IMR-90 (cell line): ENCODE measurements around the gene ARMC3. TPM values are rescaled to one million over a fixed set of nuclear protein-coding genes. Genes with fewer than 3 reads are reported as not detected.

Experiments
- ATAC-seq: fragments of 200-7000 bp; cut with Tn5 transposase; 2 replicates; pipeline ENCODE4 v1.9.1; 2020; ENCODE audit warnings: low read depth, mild to moderate bottlenecking, moderate library complexity
- BruUV-seq: library from RNA; stranded (reverse); fragments of 400-500 nt; replicated peaks from 2 replicates; lab custom pipeline; 2021; lab: Mats Ljungman, UMichigan
- CTCF ChIA-PET: fragments of 300-600 bp; formaldehyde crosslinking; extraction: SDS; loops from one replicate; lab custom pipeline; 2021; ENCODE audit warnings: antibody characterized with exemption; lab: Yijun Ruan, JAX
- POLR2A ChIA-PET: fragments of 300-600 bp; sonication (Branson Sonifier 250); formaldehyde crosslinking; loops from one replicate; lab custom pipeline; 2022; ENCODE audit warnings: antibody characterized with exemption; ENCODE audit not compliant: unreplicated experiment; lab: Charles Lee
- DNase-seq: peaks from one replicate; pipeline ENCODE4 v3.0.0; 2013
- H2AFZ ChIP-seq: replicated peaks from 2 replicates; pipeline ENCODE3; 2013; ENCODE audit warnings: low read length, mild to moderate bottlenecking; ENCODE audit not compliant: poor library complexity
- H2AK5ac ChIP-seq: 2 replicates; pipeline ENCODE4 v1.6.1; 2013; ENCODE audit warnings: low read depth, low read length, inconsistent platforms
- H2AK9ac ChIP-seq: replicated peaks from 2 replicates; pipeline ENCODE3; 2013; ENCODE audit warnings: mild to moderate bottlenecking, low read depth, low read length, moderate library complexity; ENCODE audit not compliant: poor library complexity
- H2BK120ac ChIP-seq: 2 replicates; pipeline ENCODE4 v1.6.1; 2013; ENCODE audit warnings: low read depth, low read length, inconsistent platforms
- H2BK15ac ChIP-seq: 3 replicates; pipeline ENCODE4 v1.6.1; 2013; ENCODE audit warnings: low read depth, low read length, inconsistent platforms
- H2BK20ac ChIP-seq: 2 replicates; pipeline ENCODE4 v1.6.1; 2013; ENCODE audit warnings: low read depth, mild to moderate bottlenecking, inconsistent platforms, low read length, moderate library complexity
- H2BK5ac ChIP-seq: 2 replicates; pipeline ENCODE4 v1.6.1; 2013; ENCODE audit warnings: mild to moderate bottlenecking, low read depth, low read length, inconsistent platforms; ENCODE audit not compliant: poor library complexity, severe bottlenecking
- H3K14ac ChIP-seq: replicated peaks from 2 replicates; pipeline ENCODE4 v1.6.1; 2013; ENCODE audit warnings: low read depth, low read length, inconsistent platforms
- H3K18ac ChIP-seq: 2 replicates; pipeline ENCODE4 v1.6.1; 2013; ENCODE audit warnings: low read depth, low read length, control low read depth
- H3K23ac ChIP-seq: 2 replicates; pipeline ENCODE4 v1.6.1; 2013; ENCODE audit warnings: low read depth, low read length, inconsistent platforms
- H3K27ac ChIP-seq: 2 replicates; pipeline ENCODE4 v1.5.1; 2013; ENCODE audit warnings: mild to moderate bottlenecking, control low read depth, low read length; ENCODE audit not compliant: insufficient read depth
- H3K27me3 ChIP-seq: 2 replicates; pipeline ENCODE4 v1.6.1; 2013; ENCODE audit warnings: low read length; ENCODE audit not compliant: control insufficient read depth, insufficient read depth
- H3K36me3 ChIP-seq: 2 replicates; pipeline ENCODE4 v1.6.1; 2013; ENCODE audit warnings: low read length, mixed read lengths; ENCODE audit not compliant: control insufficient read depth, insufficient read depth
- H3K4ac ChIP-seq: 2 replicates; pipeline ENCODE4 v1.6.1; 2013; ENCODE audit warnings: low read depth, low read length, inconsistent platforms
- H3K4me1 ChIP-seq: 2 replicates; pipeline ENCODE4 v1.6.1; 2013; ENCODE audit warnings: low read length, mixed read lengths; ENCODE audit not compliant: control insufficient read depth, insufficient read depth
- H3K4me2 ChIP-seq: 2 replicates; pipeline ENCODE4 v1.6.1; 2013; ENCODE audit warnings: low read depth, mild to moderate bottlenecking, control low read depth, low read length, moderate library complexity
- H3K4me3 ChIP-seq: 2 replicates; pipeline ENCODE4 v1.5.1; 2013; ENCODE audit warnings: low read depth, mild to moderate bottlenecking, control low read depth, low read length, moderate library complexity; ENCODE audit not compliant: insufficient read depth
- H3K56ac ChIP-seq: 2 replicates; pipeline ENCODE4 v1.6.1; 2013; ENCODE audit warnings: low read length, inconsistent platforms; ENCODE audit not compliant: insufficient read depth; ENCODE audit errors: extremely low read depth
- H3K79me1 ChIP-seq, 2 experiments: 2 replicates each; pipeline ENCODE4 v1.6.1; 2013; ENCODE audit warnings: low read length in 2 of 2, inconsistent platforms in 1 of 2, low read depth in 1 of 2
- H3K9ac ChIP-seq: 2 replicates; pipeline ENCODE4 v1.6.1; 2013; ENCODE audit warnings: low read depth, low read length, control low read depth
- H3K9me1 ChIP-seq: 2 replicates; pipeline ENCODE4 v1.6.1; 2013; ENCODE audit warnings: low read length, inconsistent platforms; ENCODE audit not compliant: insufficient read depth
- H3K9me3 ChIP-seq: 2 replicates; pipeline ENCODE4 v1.6.1; 2013; ENCODE audit warnings: low read length; ENCODE audit not compliant: control insufficient read depth, insufficient read depth
- H4K20me1 ChIP-seq: 2 replicates; pipeline ENCODE4 v1.6.1; 2013; ENCODE audit warnings: low read length, inconsistent platforms; ENCODE audit not compliant: insufficient read depth
- H4K5ac ChIP-seq: 2 replicates; pipeline ENCODE4 v1.6.1; 2013; ENCODE audit warnings: mild to moderate bottlenecking, low read depth, low read length, control low read depth
- H4K8ac ChIP-seq, 2 experiments: 2 replicates each; pipeline ENCODE4 v1.6.1; 2013; ENCODE audit warnings: low read depth in 2 of 2, low read length in 2 of 2, control low read depth in 1 of 2, inconsistent platforms in 1 of 2
- H4K91ac ChIP-seq: 2 replicates; pipeline ENCODE4 v1.6.1; 2013; ENCODE audit warnings: low read depth, low read length, inconsistent platforms; ENCODE audit not compliant: insufficient read depth
- BHLHE40 ChIP-seq: fragments of 150-350 bp; IDR thresholded peaks from 2 replicates; pipeline ENCODE4 v1.6.1; 2016; ENCODE audit warnings: mild to moderate bottlenecking, low read depth, low read length
- CHD1 ChIP-seq: IDR thresholded peaks from 2 replicates; pipeline ENCODE4 v1.6.1; 2012; ENCODE audit warnings: low read depth, low read length, improper control_type of control experiment
- ELK1 ChIP-seq: fragments of 150-350 bp; IDR thresholded peaks from 2 replicates; pipeline ENCODE4 v1.6.1; 2016; ENCODE audit warnings: low read depth, mild to moderate bottlenecking, low read length, moderate library complexity, borderline replicate concordance
- FOS ChIP-seq: fragments of 150-350 bp; IDR thresholded peaks from 2 replicates; pipeline ENCODE4 v1.6.1; 2016; ENCODE audit warnings: low read depth, low read length
- MAFK ChIP-seq: IDR thresholded peaks from 2 replicates; pipeline ENCODE4 v1.6.1; 2012; ENCODE audit warnings: low read depth, low read length, improper control_type of control experiment
- MAZ ChIP-seq: IDR thresholded peaks from 2 replicates; pipeline ENCODE4 v1.6.1; 2012; ENCODE audit warnings: low read depth, mild to moderate bottlenecking, low read length, improper control_type of control experiment, moderate library complexity, borderline replicate concordance
- POLR2A ChIP-seq: IDR thresholded peaks from 2 replicates; pipeline ENCODE4 v1.6.1; 2012; ENCODE audit warnings: mild to moderate bottlenecking, low read depth, low read length
- RAD21 ChIP-seq: IDR thresholded peaks from 2 replicates; pipeline ENCODE4 v1.6.1; 2012; ENCODE audit warnings: low read length, improper control_type of control experiment
- RCOR1 ChIP-seq: IDR thresholded peaks from 2 replicates; pipeline ENCODE4 v1.6.1; 2012; ENCODE audit warnings: mild to moderate bottlenecking, low read length, improper control_type of control experiment; ENCODE audit not compliant: insufficient replicate concordance
- SMC3 ChIP-seq: fragments of 150-350 bp; IDR thresholded peaks from 2 replicates; pipeline ENCODE4 v1.6.1; 2016; ENCODE audit warnings: low read depth, mild to moderate bottlenecking, antibody characterized with exemption, low read length, moderate library complexity
- USF2 ChIP-seq: fragments of 150-350 bp; IDR thresholded peaks from 2 replicates; pipeline ENCODE4 v1.6.1; 2017; ENCODE audit warnings: mild to moderate bottlenecking, antibody characterized with exemption, low read length, low read depth
- dilution Hi-C: fragments of 300-500 bp; cut with HindIII; formaldehyde crosslinking; loops from one replicate; pipeline ENCODE4 v1.14.3; 2018; ENCODE audit warnings: low sequenced_read_pairs; ENCODE audit not compliant: unreplicated experiment
- in situ Hi-C: fragments of 300-500 bp; cut with MboI; formaldehyde crosslinking; loops from 3 replicates; pipeline ENCODE4 v1.14.3; 2019; ENCODE audit warnings: low sequenced_read_pairs, inconsistent platforms, mixed read lengths
- intact Hi-C: fragments of 100-400 bp; cut with micrococcal nuclease; formaldehyde crosslinking; loops from 2 replicates; pipeline ENCODE4 v1.10.0; 2022
- polyA plus RNA-seq, 3 experiments: library from polyadenylated mRNA; depleted of rRNA; stranded (reverse); fragments of >200 nt; gene quantifications; 2 replicates each; pipeline ENCODE4 v1.2.3, GENCODE V29; 2012; ENCODE audit warnings: low replicate concordance in 1 of 3
- total RNA-seq: library from RNA; depleted of rRNA; stranded (reverse); fragments of >200 nt; gene quantifications from 2 replicates; pipeline ENCODE4 v1.2.3, GENCODE V29; 2012

Gene ARMC3
- total and polyA plus RNA-seq, 2 of the 4 experiments (the other 2 are of a cell fraction) = not detected

DNA sequence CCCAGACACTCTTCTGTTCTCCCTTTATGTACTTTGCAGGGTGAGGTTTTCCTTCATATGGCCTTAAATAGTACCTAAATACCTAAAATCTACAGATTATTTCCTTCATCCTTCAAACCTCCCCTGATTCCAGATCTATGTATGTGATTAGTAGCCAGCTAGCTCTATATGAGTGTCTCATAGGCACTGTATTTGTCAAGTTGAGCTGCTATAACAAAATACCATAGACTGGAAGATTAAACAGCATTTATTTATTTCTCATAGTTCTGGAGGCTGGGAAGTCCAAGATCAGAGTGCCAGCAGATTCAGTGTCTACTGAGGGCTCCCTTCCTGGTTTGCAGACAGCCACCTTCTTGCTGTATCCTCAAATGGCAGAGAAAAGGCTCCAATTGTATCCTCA, 106.9 kb downstream of the ARMC3 start:
- no TSS peak for BruUV-seq
- CTCF ChIA-PET = no interaction called here
- Histone ChIP-seq H3K4me1 (no peaks in the 10 kb centered on the region), H3K27ac (no peak overlapping the region), H3K9me3 (no peaks in the 10 kb centered on the region), H2AK5ac (no peak overlapping the region), H3K36me3 (no peaks in the 10 kb centered on the region), H3K18ac (no peak overlapping the region), H2BK15ac (no peak overlapping the region), H2BK5ac (no peak overlapping the region), H4K91ac (no peak overlapping the region), H2AFZ (no peak overlapping the region), H3K4ac (no peak overlapping the region), H4K20me1 (no peaks in the 10 kb centered on the region), H3K27me3 (no peaks in the 10 kb centered on the region), H3K56ac (no peak overlapping the region), H3K4me3 (no peak overlapping the region), H2BK20ac (no peak overlapping the region), H3K79me1 (no peaks in the 10 kb centered on the region), H3K23ac (no peak overlapping the region), H2BK120ac (no peak overlapping the region), H4K8ac (no peak overlapping the region), H3K9me1 (no peaks in the 10 kb centered on the region), H4K5ac (no peak overlapping the region), H3K4me2 (no peak overlapping the region), H2AK9ac (no peak overlapping the region), H3K9ac (no peak overlapping the region), H3K14ac (no peak overlapping the region)
- ATAC-seq = no peak
- POLR2A ChIA-PET = no interaction called here
- in situ Hi-C loops = no loop called here
- TF ChIP-seq RAD21 (no peak), MAFK (no peak), CHD1 (no peak), SMC3 (no peak), POLR2A (no peak), USF2 (no peak), RCOR1 (no peak), FOS (no peak), ELK1 (no peak), BHLHE40 (no peak), MAZ (no peak)
- intact Hi-C loops = no loop called here
- no peak for DNase-seq
- dilution Hi-C loops = no loop called here
